ENCODE results near the gene PTH2.

Gene PTH2

GRCh38 chr19:49423071-49423984 is at the start of gene PTH2:
Gene PTH2 (minus strand): TSS chr19:49423441. CDS start chr19:49423339, 102 bp downstream.
- H3K27ac ChIP-seq: no peak within 1 kb of the TSS

DNA sequence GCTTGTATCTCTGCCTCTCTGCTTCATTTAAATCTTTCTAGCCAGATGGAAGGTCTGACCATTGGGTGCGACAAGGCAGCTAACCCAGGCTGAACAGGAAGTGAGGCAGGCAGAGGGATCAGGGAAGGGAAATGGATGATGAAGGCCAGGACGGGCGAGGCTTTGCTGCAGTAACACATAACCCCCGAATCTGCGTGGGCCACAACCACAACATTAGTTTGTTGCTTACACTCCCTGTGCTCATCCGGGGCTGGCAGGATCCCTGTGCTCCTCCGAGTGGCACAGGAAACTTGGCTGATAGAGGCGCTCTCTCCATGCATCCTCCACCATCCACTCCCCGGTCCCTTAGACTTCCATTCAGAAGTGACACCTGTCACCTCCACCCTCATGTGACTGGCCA is 49.7 kb upstream of the PTH2 start:
- TF ChIP-seq, protein P1, sequence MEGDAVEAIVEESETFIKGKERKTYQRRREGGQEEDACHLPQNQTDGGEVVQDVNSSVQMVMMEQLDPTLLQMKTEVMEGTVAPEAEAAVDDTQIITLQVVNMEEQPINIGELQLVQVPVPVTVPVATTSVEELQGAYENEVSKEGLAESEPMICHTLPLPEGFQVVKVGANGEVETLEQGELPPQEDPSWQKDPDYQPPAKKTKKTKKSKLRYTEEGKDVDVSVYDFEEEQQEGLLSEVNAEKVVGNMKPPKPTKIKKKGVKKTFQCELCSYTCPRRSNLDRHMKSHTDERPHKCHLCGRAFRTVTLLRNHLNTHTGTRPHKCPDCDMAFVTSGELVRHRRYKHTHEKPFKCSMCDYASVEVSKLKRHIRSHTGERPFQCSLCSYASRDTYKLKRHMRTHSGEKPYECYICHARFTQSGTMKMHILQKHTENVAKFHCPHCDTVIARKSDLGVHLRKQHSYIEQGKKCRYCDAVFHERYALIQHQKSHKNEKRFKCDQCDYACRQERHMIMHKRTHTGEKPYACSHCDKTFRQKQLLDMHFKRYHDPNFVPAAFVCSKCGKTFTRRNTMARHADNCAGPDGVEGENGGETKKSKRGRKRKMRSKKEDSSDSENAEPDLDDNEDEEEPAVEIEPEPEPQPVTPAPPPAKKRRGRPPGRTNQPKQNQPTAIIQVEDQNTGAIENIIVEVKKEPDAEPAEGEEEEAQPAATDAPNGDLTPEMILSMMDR (conservative IDR thresholded peaks at IDR 0.05): no peak
- TF ChIP-seq ZFX (IDR thresholded peaks at IDR 0.05): no peak
- no peak overlapping the region for H3K27ac ChIP-seq

More at GRCh38 chr19:49423071-49423984, at the start of gene PTH2:
- no peak for TF ChIP-seq ZFX (IDR thresholded peaks at IDR 0.05)
- TF ChIP-seq, protein P1 (conservative IDR thresholded peaks at IDR 0.05): no peak

- TF ChIP-seq ZFX (IDR thresholded peaks at IDR 0.05): no peak
- TF ChIP-seq, protein P1 (conservative IDR thresholded peaks at IDR 0.05): no peak
These were observed 47.4 kb upstream of the PTH2 start for GRCh38 chr19:49470615-49470978.

GRCh38 chr19:49469828-49470614 is 46.8 kb upstream of the PTH2 start:
- no peak overlapping the region for H3K27ac ChIP-seq
- TF ChIP-seq ZFX (IDR thresholded peaks at IDR 0.05): no peak
- TF ChIP-seq, protein P1 (conservative IDR thresholded peaks at IDR 0.05): no peak

More at GRCh38 chr19:49470615-49470978, 47.4 kb upstream of the PTH2 start:
- no peak overlapping the region for H3K27ac ChIP-seq

GRCh38 chr19:49468746-49469447 is 45.7 kb upstream of the PTH2 start:
- no peak for TF ChIP-seq ZFX (IDR thresholded peaks at IDR 0.05)
- TF ChIP-seq, protein P1 (conservative IDR thresholded peaks at IDR 0.05): no peak
- peak overlapping the region; percentile 16; the same call in 1 of the 2 replicates for H3K27ac ChIP-seq

GRCh38 chr19:49468199-49468598 is 45.0 kb upstream of the PTH2 start:
- TF ChIP-seq ZFX (IDR thresholded peaks at IDR 0.05): no peak
- TF ChIP-seq, protein P1 (conservative IDR thresholded peaks at IDR 0.05): no peak
- peak overlapping the region; percentile 16; the same call in 1 of the 2 replicates for H3K27ac ChIP-seq

All from C4-2B (cell line).